ENCODE data around the gene SLC25A26. TPM values are rescaled to one million over a fixed set of nuclear protein-coding genes. Genes with fewer than 3 reads are reported as not detected.
A peak's percentile ranks its signal among the peaks of the same experiment; 100 is the strongest.

Gene SLC25A26
- total and polyA plus RNA-seq, 2 donors (not counting 1 experiment from before 2014, with no cell fraction given), result 14.2 to 29.0 TPM

- TF ChIP-seq CTCF (conservative IDR thresholded peaks at IDR 0.05 in 1 of 2, IDR thresholded peaks at IDR 0.05 in 1 of 2; ENCODE audit: low read depth in 1 of 2, low read length in 2 of 2) (no peak), EZH2 (IDR thresholded peaks at IDR 0.05; ENCODE audit: low read length, missing control alignments) (no peak)
- H3K4me1 ChIP-seq (ENCODE audit: control insufficient read depth, extremely low read depth, insufficient read depth, low read length), result peaks cover 6% of the 10 kb centered on the region
- no peak overlapping the region for H3K27ac ChIP-seq (ENCODE audit: insufficient read depth, low read length)
- H3K27me3 ChIP-seq (ENCODE audit: control insufficient read depth, insufficient read depth, low read length), result no peaks in the 10 kb centered on the region
- H3K4me2 ChIP-seq (ENCODE audit: extremely low read depth, insufficient read depth, low read length), result no peak overlapping the region
- H3K9ac ChIP-seq (ENCODE audit: insufficient read depth, low read length), result no peak overlapping the region
- no peak overlapping the region for H3K4me3 ChIP-seq (replicated peaks in 1 of 4; ENCODE audit: control extremely low read depth in 1 of 4, insufficient read depth in 1 of 4, low read depth in 3 of 4, low read length in 4 of 4)
- H3K36me3 ChIP-seq (ENCODE audit: control insufficient read depth, insufficient read depth, low read length), result no peaks in the 10 kb centered on the region
- H3K79me2 ChIP-seq (ENCODE audit: control insufficient read depth, insufficient read depth, low read length), result no peaks in the 10 kb centered on the region
- no peaks in the 10 kb centered on the region for H3K9me3 ChIP-seq (ENCODE audit: control insufficient read depth, insufficient read depth, low read depth, low read length)
- DNase-seq (ENCODE audit: low read depth in 2 of 2), result peak; percentile 10 to 88
- no peaks in the 10 kb centered on the region for H4K20me1 ChIP-seq (ENCODE audit: control insufficient read depth, extremely low read depth, insufficient read depth, low read length)
- no peak overlapping the region for H2AFZ ChIP-seq (ENCODE audit: low read length)
These were observed 115.5 kb downstream of the SLC25A26 start for GRCh38 chr3:66336333-66336766.

GRCh38 chr3:66338927-66339326 lies 118.1 kb downstream of the SLC25A26 start:
- DNase-seq (ENCODE audit: low read depth in 2 of 2), result peak in 1 of 2 donors; percentile 78
- Histone ChIP-seq H3K79me2 (ENCODE audit: control insufficient read depth, insufficient read depth, low read length) (no peaks in the 10 kb centered on the region), H3K4me1 (ENCODE audit: control insufficient read depth, extremely low read depth, insufficient read depth, low read length) (peaks cover 6% of the 10 kb centered on the region), H3K4me3 (replicated peaks in 1 of 4; ENCODE audit: control extremely low read depth in 1 of 4, insufficient read depth in 1 of 4, low read depth in 3 of 4, low read length in 4 of 4) (no peak overlapping the region), H3K9ac (ENCODE audit: insufficient read depth, low read length) (no peak overlapping the region), H3K4me2 (ENCODE audit: extremely low read depth, insufficient read depth, low read length) (no peak overlapping the region), H3K27me3 (ENCODE audit: control insufficient read depth, insufficient read depth, low read length) (no peaks in the 10 kb centered on the region), H3K27ac (ENCODE audit: insufficient read depth, low read length) (no peak overlapping the region), H4K20me1 (ENCODE audit: control insufficient read depth, extremely low read depth, insufficient read depth, low read length) (no peaks in the 10 kb centered on the region), H2AFZ (ENCODE audit: low read length) (no peak overlapping the region), H3K36me3 (ENCODE audit: control insufficient read depth, insufficient read depth, low read length) (no peaks in the 10 kb centered on the region), H3K9me3 (ENCODE audit: control insufficient read depth, insufficient read depth, low read depth, low read length) (no peaks in the 10 kb centered on the region)
- TF ChIP-seq EZH2 (IDR thresholded peaks at IDR 0.05; ENCODE audit: low read length, missing control alignments) (no peak), CTCF (conservative IDR thresholded peaks at IDR 0.05 in 1 of 2, IDR thresholded peaks at IDR 0.05 in 1 of 2; ENCODE audit: low read depth in 1 of 2, low read length in 2 of 2) (no peak)

GRCh38 chr3:66342717-66343356 lies 122.0 kb downstream of the SLC25A26 start:
- Histone ChIP-seq H4K20me1 (ENCODE audit: control insufficient read depth, extremely low read depth, insufficient read depth, low read length) (no peaks in the 10 kb centered on the region), H3K79me2 (ENCODE audit: control insufficient read depth, insufficient read depth, low read length) (no peaks in the 10 kb centered on the region), H3K9ac (ENCODE audit: insufficient read depth, low read length) (no peak overlapping the region), H2AFZ (ENCODE audit: low read length) (no peak overlapping the region), H3K4me2 (ENCODE audit: extremely low read depth, insufficient read depth, low read length) (no peak overlapping the region), H3K27me3 (ENCODE audit: control insufficient read depth, insufficient read depth, low read length) (no peaks in the 10 kb centered on the region), H3K36me3 (ENCODE audit: control insufficient read depth, insufficient read depth, low read length) (no peaks in the 10 kb centered on the region), H3K9me3 (ENCODE audit: control insufficient read depth, insufficient read depth, low read depth, low read length) (no peaks in the 10 kb centered on the region), H3K4me3 (replicated peaks in 1 of 4; ENCODE audit: control extremely low read depth in 1 of 4, insufficient read depth in 1 of 4, low read depth in 3 of 4, low read length in 4 of 4) (no peak overlapping the region), H3K4me1 (ENCODE audit: control insufficient read depth, extremely low read depth, insufficient read depth, low read length) (no peaks in the 10 kb centered on the region), H3K27ac (ENCODE audit: insufficient read depth, low read length) (no peak overlapping the region)
- no peak for TF ChIP-seq EZH2 (IDR thresholded peaks at IDR 0.05; ENCODE audit: low read length, missing control alignments)
- TF ChIP-seq CTCF (conservative IDR thresholded peaks at IDR 0.05 in 1 of 2, IDR thresholded peaks at IDR 0.05 in 1 of 2; ENCODE audit: low read depth in 1 of 2, low read length in 2 of 2), result no peak
- DNase-seq (ENCODE audit: low read depth in 2 of 2), result no peak
